SK-N-SH (cell line): ENCODE results near the gene WWOX. TPM values are rescaled to one million over a fixed set of nuclear protein-coding genes. Genes with fewer than 3 reads are reported as not detected.

Experiments
- CTCF ChIA-PET: fragments of 300-600, 350-600 bp; formaldehyde crosslinking; extraction: SDS; loops from one replicate; lab custom pipeline; 2021; lab: Yijun Ruan, JAX
- POLR2A ChIA-PET: fragments of 350-600 bp; sonication (Branson Sonifier 250); formaldehyde crosslinking; extraction: SDS; loops from one replicate; lab custom pipeline; 2020; ENCODE audit warnings: antibody characterized with exemption, inconsistent platforms; lab: Yijun Ruan, JAX
- DNase-seq: peaks from one replicate; pipeline ENCODE4 v3.0.0; 2012
- H2AFZ ChIP-seq: fragments of 200-600 bp; sonication (generic); 2 replicates; pipeline ENCODE4 v1.8.1; 2016; ENCODE audit warnings: antibody characterized with exemption, mild to moderate bottlenecking, low read depth
- H3F3A ChIP-seq: fragments of 200-600 bp; sonication (generic); replicated peaks from 2 replicates; pipeline ENCODE3; 2016; ENCODE audit warnings: antibody characterized with exemption, mild to moderate bottlenecking; ENCODE audit not compliant: insufficient read depth
- H3K27ac ChIP-seq, 2 experiments: fragments of 200-500 bp in 1 of 2; fragments of 200-600 bp in 1 of 2; sonication (Bioruptor generic) in 1 of 2; sonication (generic), shearing (Covaris generic) in 1 of 2; 2 replicates each; pipeline versions ENCODE4 v1.5.1 to v1.6.1; 2014 to 2016; ENCODE audit warnings: low read depth in 2 of 2, inconsistent platforms in 1 of 2, low read length in 1 of 2, mild to moderate bottlenecking in 1 of 2, mixed read lengths in 1 of 2
- H3K27me3 ChIP-seq: fragments of 200-600 bp; sonication (generic), shearing (Covaris generic); 2 replicates; pipeline ENCODE4 v1.6.1; 2016; ENCODE audit warnings: mixed run types; ENCODE audit not compliant: insufficient read depth
- H3K36me3 ChIP-seq, 2 experiments: fragments of 200-500 bp in 1 of 2; fragments of 200-600 bp in 1 of 2; sonication (Bioruptor generic) in 1 of 2; sonication (generic) in 1 of 2; replicated peaks in 1 of 2; 2 replicates each; pipeline versions ENCODE3 to v1.5.1; 2014 to 2016; ENCODE audit warnings: low read length in 1 of 2, mild to moderate bottlenecking in 1 of 2; ENCODE audit not compliant: insufficient read depth in 2 of 2, control insufficient read depth in 1 of 2
- H3K4me1 ChIP-seq, 2 experiments: fragments of 200-500 bp in 1 of 2; fragments of 200-600 bp in 1 of 2; sonication (Bioruptor generic) in 1 of 2; sonication (generic), shearing (Covaris generic) in 1 of 2; 2 replicates each; pipeline versions ENCODE4 v1.5.1 to v1.6.1; 2014 to 2016; ENCODE audit warnings: low read depth in 1 of 2, low read length in 1 of 2, mixed run types in 1 of 2; ENCODE audit not compliant: insufficient read depth in 2 of 2, control insufficient read depth in 1 of 2
- H3K4me2 ChIP-seq: fragments of 200-600 bp; sonication (generic), shearing (Covaris generic); 2 replicates; pipeline ENCODE4 v1.6.1; 2017; ENCODE audit warnings: mixed run types
- H3K4me3 ChIP-seq, 2 experiments: fragments of 200-500 bp in 1 of 2; fragments of 200-600 bp in 1 of 2; sonication (Bioruptor generic) in 1 of 2; sonication (generic), shearing (Covaris generic) in 1 of 2; 2 replicates each; pipeline versions ENCODE4 v1.5.1 to v1.8.1; 2014 to 2016; ENCODE audit warnings: low read depth in 2 of 2, inconsistent platforms in 1 of 2, low read length in 1 of 2, mild to moderate bottlenecking in 1 of 2, mixed read lengths in 1 of 2, moderate library complexity in 1 of 2
- H3K79me2 ChIP-seq: fragments of 200-600 bp; sonication (generic); 2 replicates; pipeline ENCODE4 v1.8.1; 2017; ENCODE audit warnings: mild to moderate bottlenecking; ENCODE audit not compliant: insufficient read depth
- H3K9ac ChIP-seq: fragments of 200-600 bp; sonication (generic); 2 replicates; pipeline ENCODE4 v1.6.1; 2017; ENCODE audit warnings: mixed run types
- H3K9me2 ChIP-seq: fragments of 200-600 bp; sonication (generic); 2 replicates; pipeline ENCODE4 v1.6.1; 2017; ENCODE audit warnings: mixed run types
- H3K9me3 ChIP-seq: fragments of 200-600 bp; sonication (generic); 2 replicates; pipeline ENCODE4 v1.6.1; 2017; ENCODE audit warnings: mixed run types, mild to moderate bottlenecking, moderate library complexity
- H4K20me1 ChIP-seq: fragments of 200-600 bp; sonication (generic); 2 replicates; pipeline ENCODE4 v1.6.1; 2017; ENCODE audit warnings: mild to moderate bottlenecking, mixed run types; ENCODE audit not compliant: insufficient read depth
- FOSL2 ChIP-seq: IDR thresholded peaks from 2 replicates; pipeline ENCODE4 v1.4.0; 2012; ENCODE audit warnings: low read depth, mild to moderate bottlenecking, moderate library complexity, borderline replicate concordance
- FOXJ3 ChIP-seq: sonication (generic); formaldehyde crosslinking; IDR thresholded peaks from 2 replicates; pipeline ENCODE4 v1.5.1; 2020; ENCODE audit warnings: mild to moderate bottlenecking, missing genetic modification reagents
- IRF3 ChIP-seq: fragments of 150-350 bp; IDR thresholded peaks from 2 replicates; pipeline ENCODE4 v1.6.1; 2016; ENCODE audit warnings: mild to moderate bottlenecking, low read depth, low read length
- RXRA ChIP-seq: IDR thresholded peaks from 2 replicates; pipeline ENCODE4 v1.4.0; 2012; ENCODE audit warnings: low read depth, mild to moderate bottlenecking, borderline replicate concordance
- USF2 ChIP-seq: fragments of 150-350 bp; IDR thresholded peaks from 2 replicates; pipeline ENCODE4 v1.6.1; 2017; ENCODE audit warnings: antibody characterized with exemption, low read length, low read depth, borderline replicate concordance
- YY1 ChIP-seq: IDR thresholded peaks from 2 replicates; pipeline ENCODE4 v1.4.0; 2012; ENCODE audit warnings: low read depth, mild to moderate bottlenecking
- WGBS: methylation state at CpG from one replicate; pipeline ENCODE4 v1.1.6; 2017; ENCODE audit warnings: low lambda C conversion rate; 5-methylcytosine and 5-hydroxymethylcytosine counted together
- polyA plus RNA-seq, 3 experiments: library from polyadenylated mRNA; depleted of rRNA; stranded (reverse); fragments of >200 nt; gene quantifications; 2 replicates each; pipeline ENCODE4 v1.2.3, GENCODE V29; 2012

WWOX gene
- polyA plus RNA-seq, 1 of the 3 experiments (the other 2 are of a cell fraction) = 10.8 TPM

- DNase-seq = no peak
- no peak for TF ChIP-seq FOXJ3
- TF ChIP-seq USF2 = no peak
- TF ChIP-seq IRF3 = no peak
- TF ChIP-seq RXRA = no peak
- ChIA-PET POLR2A (no interaction called here), CTCF (interaction anchor here (0.6 kb wide), 1 partner anchor 857 kb away, joined by 3 read pairs; no protein-coding TSS in a partner anchor)
- Histone ChIP-seq H4K20me1 (no peaks in the 10 kb centered on the region), H3K4me1 (peaks cover 0 to 12% of the 10 kb centered on the region in 2 experiments; a peak in 1 of 4 replicates), H3K27me3 (no peaks in the 10 kb centered on the region), H3K27ac (no peak overlapping the region), H3K9me2 (no peaks in the 10 kb centered on the region), H3K4me3 (no peak overlapping the region), H3K9me3 (no peaks in the 10 kb centered on the region), H3K9ac (no peak overlapping the region), H2AFZ (no peak overlapping the region), H3K79me2 (no peaks in the 10 kb centered on the region), H3K4me2 (no peak overlapping the region), H3K36me3 (no peaks in the 10 kb centered on the region), H3F3A (no peaks in the 10 kb centered on the region)
- 32% methylated on average over 7 of the region's 7 CpGs for whole genome bisulfite sequencing
These were observed 645.9 kb downstream of the WWOX start for GRCh38 chr16:78745108-78746019.

- ChIA-PET CTCF (no interaction called here), POLR2A (no interaction called here)
- DNase-seq = no peak
- no peak overlapping the region for H3K4me3 ChIP-seq
- no peaks in the 10 kb centered on the region for H3F3A ChIP-seq
- no peaks in the 10 kb centered on the region for H3K36me3 ChIP-seq
- no peak overlapping the region for H3K27ac ChIP-seq
- H3K9me3 ChIP-seq = no peaks in the 10 kb centered on the region
- H3K9ac ChIP-seq = no peak overlapping the region
- no peaks in the 10 kb centered on the region for H3K9me2 ChIP-seq
- H3K27me3 ChIP-seq = no peaks in the 10 kb centered on the region
- WGBS = 60% methylated on average over 2 of the region's 2 CpGs
- H3K79me2 ChIP-seq = no peaks in the 10 kb centered on the region
- no peaks in the 10 kb centered on the region for H4K20me1 ChIP-seq
- H3K4me1 ChIP-seq = peaks cover 0 to 12% of the 10 kb centered on the region in 2 experiments; a peak in 1 of 4 replicates
- H3K4me2 ChIP-seq = no peak overlapping the region
- no peak for TF ChIP-seq IRF3
- TF ChIP-seq FOSL2 = no peak
- no peak for TF ChIP-seq USF2
- no peak for TF ChIP-seq YY1
- H2AFZ ChIP-seq = no peak overlapping the region
These were observed 647.3 kb downstream of the WWOX start for GRCh38 chr16:78746718-78747117.
